ENCODE measurements around the gene DENND1B. TPM values are rescaled to one million over a fixed set of nuclear protein-coding genes. Genes with fewer than 3 reads are reported as not detected.

DENND1B gene
- total RNA-seq, 1 experiment from 2014 or later = 28.2 TPM

DNA sequence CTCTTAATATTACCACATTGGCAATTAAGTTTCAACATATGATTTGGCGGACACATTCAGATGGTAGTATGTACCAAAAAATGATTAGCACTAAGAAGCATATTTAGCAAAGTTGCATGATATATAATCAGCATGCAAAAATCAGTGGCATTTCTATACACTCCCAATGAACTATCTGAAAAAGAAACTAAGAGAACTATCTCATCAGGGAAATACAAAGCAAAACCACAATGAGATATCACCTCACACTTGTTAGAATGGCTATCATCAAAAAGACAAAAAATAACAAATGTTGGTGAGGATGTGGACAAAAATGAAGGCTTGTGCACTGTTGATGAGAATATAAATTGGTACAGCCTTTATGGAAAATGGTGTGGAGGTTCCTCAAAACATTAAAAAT, 31.4 kb upstream of the DENND1B start:
- H3K9me3 Mint-ChIP-seq (ENCODE audit: low read depth, unreplicated experiment) = peaks cover 3% of the 10 kb centered on the region
- H3K4me1 Mint-ChIP-seq (ENCODE audit: low read depth, unreplicated experiment) = peaks cover 10% of the 10 kb centered on the region
- H3K4me3 Mint-ChIP-seq (ENCODE audit: low read depth, unreplicated experiment) = no peak overlapping the region
- no peaks in the 10 kb centered on the region for H3K36me3 Mint-ChIP-seq (ENCODE audit: insufficient read depth, unreplicated experiment)
- H3K27ac Mint-ChIP-seq (ENCODE audit: unreplicated experiment) = no peak overlapping the region
- TF ChIP-seq, protein P1, sequence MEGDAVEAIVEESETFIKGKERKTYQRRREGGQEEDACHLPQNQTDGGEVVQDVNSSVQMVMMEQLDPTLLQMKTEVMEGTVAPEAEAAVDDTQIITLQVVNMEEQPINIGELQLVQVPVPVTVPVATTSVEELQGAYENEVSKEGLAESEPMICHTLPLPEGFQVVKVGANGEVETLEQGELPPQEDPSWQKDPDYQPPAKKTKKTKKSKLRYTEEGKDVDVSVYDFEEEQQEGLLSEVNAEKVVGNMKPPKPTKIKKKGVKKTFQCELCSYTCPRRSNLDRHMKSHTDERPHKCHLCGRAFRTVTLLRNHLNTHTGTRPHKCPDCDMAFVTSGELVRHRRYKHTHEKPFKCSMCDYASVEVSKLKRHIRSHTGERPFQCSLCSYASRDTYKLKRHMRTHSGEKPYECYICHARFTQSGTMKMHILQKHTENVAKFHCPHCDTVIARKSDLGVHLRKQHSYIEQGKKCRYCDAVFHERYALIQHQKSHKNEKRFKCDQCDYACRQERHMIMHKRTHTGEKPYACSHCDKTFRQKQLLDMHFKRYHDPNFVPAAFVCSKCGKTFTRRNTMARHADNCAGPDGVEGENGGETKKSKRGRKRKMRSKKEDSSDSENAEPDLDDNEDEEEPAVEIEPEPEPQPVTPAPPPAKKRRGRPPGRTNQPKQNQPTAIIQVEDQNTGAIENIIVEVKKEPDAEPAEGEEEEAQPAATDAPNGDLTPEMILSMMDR (IDR thresholded peaks at IDR 0.05; ENCODE audit: unreplicated experiment) = no peak
- CTCF ChIA-PET = no interaction called here
- no TSS peak for BruUV-seq (replicated peaks)
- no peak for DNase-seq
- intact Hi-C loops (cut with micrococcal nuclease; ENCODE audit: unreplicated experiment) = no loop called here
- H3K27me3 Mint-ChIP-seq (ENCODE audit: unreplicated experiment) = no peaks in the 10 kb centered on the region

DNA sequence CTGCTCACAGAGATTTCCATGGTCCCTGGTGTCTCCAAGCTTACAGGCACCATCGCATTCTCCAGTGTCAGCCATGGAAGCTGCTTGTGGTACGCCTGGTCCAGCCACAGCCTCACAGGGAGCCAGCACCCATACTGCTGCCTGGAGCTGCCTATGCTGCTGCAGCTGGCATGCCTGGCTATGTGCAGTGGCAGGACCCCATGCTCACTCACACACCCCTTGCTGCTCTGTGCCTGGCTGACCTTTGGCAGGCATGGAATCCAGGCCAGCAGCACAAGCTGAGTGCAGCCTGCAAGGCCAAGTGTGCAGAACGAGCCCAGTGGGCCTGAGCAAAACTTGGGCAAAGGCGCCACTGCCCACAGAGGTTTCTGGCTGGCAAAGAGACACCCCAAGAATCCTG, 26.4 kb upstream of the DENND1B start:
- Mint-ChIP-seq H3K36me3 (ENCODE audit: insufficient read depth, unreplicated experiment) (no peaks in the 10 kb centered on the region), H3K4me1 (ENCODE audit: low read depth, unreplicated experiment) (no peaks in the 10 kb centered on the region), H3K4me3 (ENCODE audit: low read depth, unreplicated experiment) (no peak overlapping the region), H3K27ac (ENCODE audit: unreplicated experiment) (no peak overlapping the region), H3K9me3 (ENCODE audit: low read depth, unreplicated experiment) (peaks cover 6% of the 10 kb centered on the region), H3K27me3 (ENCODE audit: unreplicated experiment) (no peaks in the 10 kb centered on the region)
- TF ChIP-seq, protein P1 (IDR thresholded peaks at IDR 0.05; ENCODE audit: unreplicated experiment) = no peak
- CTCF ChIA-PET = no interaction called here
- DNase-seq = no peak
- intact Hi-C loops (cut with micrococcal nuclease; ENCODE audit: unreplicated experiment) = no loop called here
- BruUV-seq (replicated peaks) = no TSS peak

DNA sequence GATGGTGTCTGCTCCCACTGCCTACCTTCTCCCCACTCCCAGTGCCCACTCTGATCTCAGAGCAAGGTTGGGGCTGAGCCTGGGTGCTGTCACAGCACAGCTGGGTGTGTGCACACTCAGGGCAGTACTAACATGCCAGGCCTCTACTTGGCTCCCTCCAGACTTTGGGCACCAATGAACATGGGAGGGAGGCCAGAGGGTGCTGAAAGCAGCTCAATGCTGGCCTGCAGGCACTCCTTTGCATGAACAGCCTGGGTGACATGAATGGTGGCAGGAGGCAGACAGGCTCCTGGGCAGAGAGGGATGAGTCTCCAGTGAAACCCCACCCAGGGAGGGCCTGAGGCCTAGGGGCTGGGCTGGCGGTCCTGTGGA, 25.8 kb upstream of the DENND1B start:
- no peak for DNase-seq
- H3K4me3 Mint-ChIP-seq (ENCODE audit: low read depth, unreplicated experiment) = no peak overlapping the region
- intact Hi-C loops (cut with micrococcal nuclease; ENCODE audit: unreplicated experiment) = no loop called here
- BruUV-seq (replicated peaks) = no TSS peak
- TF ChIP-seq, protein P1 (IDR thresholded peaks at IDR 0.05; ENCODE audit: unreplicated experiment) = no peak
- CTCF ChIA-PET = no interaction called here
- no peaks in the 10 kb centered on the region for H3K36me3 Mint-ChIP-seq (ENCODE audit: insufficient read depth, unreplicated experiment)
- H3K9me3 Mint-ChIP-seq (ENCODE audit: low read depth, unreplicated experiment) = peaks cover 11% of the 10 kb centered on the region
- no peaks in the 10 kb centered on the region for H3K4me1 Mint-ChIP-seq (ENCODE audit: low read depth, unreplicated experiment)
- no peaks in the 10 kb centered on the region for H3K27me3 Mint-ChIP-seq (ENCODE audit: unreplicated experiment)
- H3K27ac Mint-ChIP-seq (ENCODE audit: unreplicated experiment) = no peak overlapping the region

DNA sequence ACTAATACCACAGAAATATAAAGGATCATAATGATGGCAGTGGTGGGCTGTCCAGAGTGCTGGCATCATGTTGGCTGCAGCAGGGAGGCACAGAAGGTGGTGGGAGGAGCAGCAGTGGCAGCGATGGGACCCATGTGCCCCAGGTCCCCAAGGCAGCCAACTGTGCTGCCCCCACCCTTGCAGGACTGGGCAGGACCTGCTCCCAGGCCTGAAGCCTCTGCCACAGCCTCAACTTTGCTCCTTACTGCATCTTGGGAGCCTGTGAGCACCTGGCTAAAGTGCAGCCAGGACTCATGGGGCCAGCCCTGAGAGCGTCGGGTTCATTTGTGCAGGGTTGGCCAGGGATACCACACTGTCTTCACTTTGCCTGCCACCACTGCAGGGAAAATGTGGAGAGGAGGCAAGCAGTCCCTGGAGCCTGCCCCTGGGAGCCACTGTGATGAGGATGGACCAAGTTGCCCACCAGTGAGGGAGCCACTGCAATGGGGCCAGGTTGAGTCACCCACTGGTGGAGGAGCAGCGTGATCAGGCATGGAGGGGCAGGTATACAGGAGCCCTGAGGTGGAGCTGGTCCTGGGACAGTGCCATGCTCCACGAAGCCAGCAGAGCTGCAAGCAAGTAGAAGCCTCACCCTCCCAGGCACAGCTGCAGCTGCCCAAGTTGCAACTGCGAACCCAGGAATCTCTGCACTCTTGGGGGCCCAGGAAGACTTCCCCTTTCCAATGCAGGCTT, 25.3 kb upstream of the DENND1B start:
- H3K4me3 Mint-ChIP-seq (ENCODE audit: low read depth, unreplicated experiment) = no peak overlapping the region
- H3K27me3 Mint-ChIP-seq (ENCODE audit: unreplicated experiment) = no peaks in the 10 kb centered on the region
- TF ChIP-seq, protein P1 (IDR thresholded peaks at IDR 0.05; ENCODE audit: unreplicated experiment) = no peak
- H3K36me3 Mint-ChIP-seq (ENCODE audit: insufficient read depth, unreplicated experiment) = no peaks in the 10 kb centered on the region
- H3K9me3 Mint-ChIP-seq (ENCODE audit: low read depth, unreplicated experiment) = peaks cover 12% of the 10 kb centered on the region
- BruUV-seq (replicated peaks) = no TSS peak
- no peak for DNase-seq
- CTCF ChIA-PET = no interaction called here
- no peak overlapping the region for H3K27ac Mint-ChIP-seq (ENCODE audit: unreplicated experiment)
- no peaks in the 10 kb centered on the region for H3K4me1 Mint-ChIP-seq (ENCODE audit: low read depth, unreplicated experiment)
- intact Hi-C loops (cut with micrococcal nuclease; ENCODE audit: unreplicated experiment) = no loop called here

All from Calu3 (cell line).